ENCODE data around the gene ZFP36.
"Not testable (repeated sequence)": the region's sequence is repeated elsewhere in the genome, so short reads cannot be mapped to it uniquely, and the experiment has no call there.

Gene ZFP36

DNA sequence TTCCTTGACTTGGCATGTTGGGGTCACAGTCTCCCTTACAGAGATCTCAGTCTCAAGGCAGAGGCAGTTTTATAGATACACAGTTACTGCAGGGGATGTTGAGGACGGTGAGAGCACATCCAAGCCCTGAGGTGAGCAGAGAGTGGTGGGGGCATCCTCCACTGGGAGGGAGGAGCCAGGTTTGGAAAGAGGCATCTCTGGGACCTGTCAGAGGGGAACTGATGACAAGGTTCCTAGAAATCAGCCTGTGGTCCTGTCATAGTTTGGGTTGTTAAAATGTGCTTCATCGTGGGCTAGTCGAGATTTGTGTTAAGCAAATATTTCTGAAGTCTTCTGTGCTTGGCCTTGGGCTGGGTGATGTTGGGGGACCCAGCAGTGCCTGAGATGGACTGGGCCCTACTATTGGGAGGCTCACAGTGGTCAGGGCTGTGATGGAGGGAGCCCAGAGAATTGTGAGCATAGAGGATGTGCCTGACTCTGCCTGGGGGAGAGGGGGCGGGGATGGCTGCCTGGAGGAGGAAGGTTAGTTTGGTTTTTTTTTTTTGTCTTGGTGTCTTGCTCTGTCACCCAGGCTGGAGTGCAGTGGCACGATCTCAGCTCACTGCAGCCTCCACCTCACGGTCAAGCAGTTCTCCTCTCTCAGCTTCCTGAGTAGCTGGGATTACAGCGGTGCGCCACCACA is 42.6 kb downstream of the ZFP36 start:
- no peak for DNase-seq

GRCh38 chr19:39451257-39451656 is 44.6 kb downstream of the ZFP36 start:
- not testable (repeated sequence) for DNase-seq
